HG03095 (cell line): ENCODE data around the gene C11orf71.

Experiments used
- ATAC-seq: cut with Tn5 transposase; IDR thresholded peaks from one replicate; pipeline ENCODE4 v1.9.1; 2021; ENCODE audit warnings: moderate library complexity; ENCODE audit not compliant: unreplicated experiment

C11orf71 gene

GRCh38 chr11:114400216-114400914, at the start of gene C11orf71, which contains the start of gene RBM7:
TSS of gene C11orf71 (minus strand) at chr11:114400511. CDS start at chr11:114400331, 180 bp downstream.
TSS of gene RBM7 (plus strand) at chr11:114400666. CDS start at chr11:114400672, 6 bp downstream.
- peak; percentile 95 for ATAC-seq

- ATAC-seq: no peak
Observed at GRCh38 chr11:114449845-114450244, 49.5 kb upstream of the C11orf71 start.

GRCh38 chr11:114448749-114449482, 48.6 kb upstream of the C11orf71 start:
- ATAC-seq: no peak

- no peak for ATAC-seq
Observed at GRCh38 chr11:114447892-114448291, 47.6 kb upstream of the C11orf71 start.

- no peak for ATAC-seq
Observed at GRCh38 chr11:114447444-114447843, 47.1 kb upstream of the C11orf71 start.

- ATAC-seq: no peak
Observed at GRCh38 chr11:114442536-114442935, 42.2 kb upstream of the C11orf71 start.

GRCh38 chr11:114441921-114442320, 41.6 kb upstream of the C11orf71 start:
- no peak for ATAC-seq

- no peak for ATAC-seq
Observed at GRCh38 chr11:114440971-114441763, 40.9 kb upstream of the C11orf71 start.

GRCh38 chr11:114440121-114440860, 40.0 kb upstream of the C11orf71 start:
- no peak for ATAC-seq

- peak; percentile 99 for ATAC-seq
Observed at GRCh38 chr11:114439229-114440120, 39.2 kb upstream of the C11orf71 start, which contains the start of gene REXO2. TSS of gene REXO2 (plus strand) at chr11:114439467. CDS start at chr11:114439529, 62 bp downstream.

GRCh38 chr11:114438303-114438702, 38.0 kb upstream of the C11orf71 start:
- ATAC-seq: no peak

- ATAC-seq: no peak
Observed at GRCh38 chr11:114433376-114433775, 33.1 kb upstream of the C11orf71 start.

GRCh38 chr11:114432893-114433292, 32.6 kb upstream of the C11orf71 start:
- no peak for ATAC-seq

- ATAC-seq: no peak
Observed at GRCh38 chr11:114430290-114430689, 30.0 kb upstream of the C11orf71 start.

- ATAC-seq: no peak
Observed at GRCh38 chr11:114426280-114426679, 26.0 kb upstream of the C11orf71 start.

GRCh38 chr11:114416441-114416961, 16.2 kb upstream of the C11orf71 start:
- no peak for ATAC-seq

- ATAC-seq: no peak
Observed at GRCh38 chr11:114413958-114414357, 13.6 kb upstream of the C11orf71 start.

- ATAC-seq: no peak
Observed at GRCh38 chr11:114412946-114413345, 12.6 kb upstream of the C11orf71 start.

- ATAC-seq: no peak
Observed at GRCh38 chr11:114401311-114401710, 1.0 kb upstream of the C11orf71 start.

- ATAC-seq: no peak
Observed at GRCh38 chr11:114400915-114401223, 558 bp upstream of the C11orf71 start.
